ENCODE data around the gene SHANK1.

SHANK1 gene

GRCh38 chr19:50658441-50659317 lies 60.9 kb downstream of the SHANK1 start:
- DNase-seq: no peak

- DNase-seq: peak; percentile 35
Observed at GRCh38 chr19:50657712-50658440, 61.7 kb downstream of the SHANK1 start.

GRCh38 chr19:50657222-50657669 lies 62.4 kb downstream of the SHANK1 start:
- DNase-seq: no peak

- DNase-seq: no peak
Observed at GRCh38 chr19:50654882-50655281, 64.7 kb downstream of the SHANK1 start.

- DNase-seq: no peak
Observed at GRCh38 chr19:50652722-50653121, 66.9 kb downstream of the SHANK1 start.

- DNase-seq: no peak
Observed at GRCh38 chr19:50651174-50651573, 68.4 kb downstream of the SHANK1 start.

GRCh38 chr19:50649433-50650391 lies 69.9 kb downstream of the SHANK1 start, which contains the start of gene C19orf81:
TSS of gene C19orf81 (plus strand) at chr19:50649445. CDS start at chr19:50649445, 0 bp downstream.
- no peak for DNase-seq

GRCh38 chr19:50648659-50649058 lies 70.9 kb downstream of the SHANK1 start:
- no peak for DNase-seq

GRCh38 chr19:50647879-50648615 lies 71.6 kb downstream of the SHANK1 start:
- no peak for DNase-seq

- no peak for DNase-seq
Observed at GRCh38 chr19:50646074-50646807, 73.4 kb downstream of the SHANK1 start.

- DNase-seq: no peak
Observed at GRCh38 chr19:50645107-50645506, 74.5 kb downstream of the SHANK1 start.

GRCh38 chr19:50644315-50644915 lies 75.2 kb downstream of the SHANK1 start:
- DNase-seq: no peak

- no peak for DNase-seq
Observed at GRCh38 chr19:50640368-50640767, 79.2 kb downstream of the SHANK1 start.

GRCh38 chr19:50639121-50640112 lies 80.2 kb downstream of the SHANK1 start, which contains the start of gene SYT3:
TSS of gene SYT3 (minus strand) at chr19:50639881. CDS start at chr19:50637411, 2,470 bp downstream.
- DNase-seq: no peak

- DNase-seq: no peak
Observed at GRCh38 chr19:50638600-50638999, 81.0 kb downstream of the SHANK1 start.

GRCh38 chr19:50636317-50637085 lies 83.1 kb downstream of the SHANK1 start:
- DNase-seq: no peak

GRCh38 chr19:50633973-50634372 lies 85.6 kb downstream of the SHANK1 start:
- DNase-seq: no peak

- DNase-seq: no peak
Observed at GRCh38 chr19:50633359-50633758, 86.2 kb downstream of the SHANK1 start.

Measured in NCI-H2081 treated with DMSO at 0.1 percent for 48 hours (cell line).